HEK293 (cell line): ENCODE measurements around the gene SOX21.

Experiments used
- EGR2 ChIP-seq: fragments of 450-650 bp; formaldehyde crosslinking; IDR thresholded peaks from 2 replicates; pipeline ENCODE4 v1.5.1; 2016; ENCODE audit warnings: low read depth, missing biosample characterization, missing genetic modification characterization
- GLIS2 ChIP-seq: fragments of 450-650 bp; formaldehyde crosslinking; IDR thresholded peaks from 2 replicates; pipeline ENCODE4 v1.5.1; 2016; ENCODE audit warnings: missing biosample characterization, missing genetic modification characterization
- KLF9 ChIP-seq: fragments of 450-650 bp; formaldehyde crosslinking; IDR thresholded peaks from 2 replicates; pipeline ENCODE4 v1.5.1; 2016; ENCODE audit warnings: missing biosample characterization, missing genetic modification characterization, low read depth
- PBX3 ChIP-seq: sonication (generic); formaldehyde crosslinking; IDR thresholded peaks from 2 replicates; pipeline ENCODE4 v1.8.1; 2022; ENCODE audit warnings: mild to moderate bottlenecking, moderate library complexity, missing genetic modification reagents
- REST ChIP-seq: fragments of 450-650 bp; formaldehyde crosslinking; IDR thresholded peaks from 2 replicates; pipeline ENCODE4 v1.5.1; 2016; ENCODE audit warnings: missing biosample characterization, missing genetic modification characterization
- SP3 ChIP-seq: fragments of 450-650 bp; formaldehyde crosslinking; IDR thresholded peaks from 2 replicates; pipeline ENCODE4 v1.5.1; 2016; ENCODE audit warnings: missing biosample characterization, missing genetic modification characterization
- ZBTB17 ChIP-seq: fragments of 450-650 bp; formaldehyde crosslinking; IDR thresholded peaks from 2 replicates; pipeline ENCODE4 v1.5.1; 2016; ENCODE audit warnings: missing biosample characterization, missing genetic modification characterization
- ZBTB20 ChIP-seq: fragments of 450-650 bp; formaldehyde crosslinking; IDR thresholded peaks from 2 replicates; pipeline ENCODE4 v1.5.1; 2016; ENCODE audit warnings: missing biosample characterization, missing genetic modification characterization
- ZBTB8A ChIP-seq: fragments of 450-650 bp; formaldehyde crosslinking; IDR thresholded peaks from 2 replicates; pipeline ENCODE4 v1.5.1; 2016; ENCODE audit warnings: missing biosample characterization, missing genetic modification characterization
- ZEB2 ChIP-seq: fragments of 450-650 bp; formaldehyde crosslinking; IDR thresholded peaks from 2 replicates; pipeline ENCODE4 v1.5.1; 2016; ENCODE audit warnings: missing biosample characterization, missing genetic modification characterization
- ZFP41 ChIP-seq: fragments of 450-650 bp; formaldehyde crosslinking; IDR thresholded peaks from 2 replicates; pipeline ENCODE4 v1.5.1; 2016; ENCODE audit warnings: missing biosample characterization, missing genetic modification characterization, borderline replicate concordance
- ZIC2 ChIP-seq: fragments of 450-650 bp; formaldehyde crosslinking; IDR thresholded peaks from 2 replicates; pipeline ENCODE4 v1.5.1; 2016; ENCODE audit warnings: missing biosample characterization, missing genetic modification characterization
- ZNF169 ChIP-seq: fragments of 450-650 bp; formaldehyde crosslinking; IDR thresholded peaks from 2 replicates; pipeline ENCODE4 v1.5.1; 2016; ENCODE audit warnings: missing biosample characterization, missing genetic modification characterization
- ZNF280C ChIP-seq: fragments of 450-650 bp; formaldehyde crosslinking; IDR thresholded peaks from 2 replicates; pipeline ENCODE4 v1.5.1; 2016; ENCODE audit warnings: missing biosample characterization, missing genetic modification characterization
- ZNF335 ChIP-seq: fragments of 450-650 bp; formaldehyde crosslinking; conservative IDR thresholded peaks from 2 replicates; pipeline ENCODE4 v1.5.1; 2016; ENCODE audit warnings: missing biosample characterization, missing genetic modification characterization
- ZNF398 ChIP-seq: fragments of 450-650 bp; formaldehyde crosslinking; IDR thresholded peaks from 2 replicates; pipeline ENCODE4 v1.5.1; 2017; ENCODE audit warnings: missing biosample characterization, missing genetic modification characterization
- ZNF501 ChIP-seq: fragments of 450-650 bp; formaldehyde crosslinking; IDR thresholded peaks from 2 replicates; pipeline ENCODE4 v1.5.1; 2016; ENCODE audit warnings: missing biosample characterization, missing genetic modification characterization
- ZNF513 ChIP-seq: fragments of 450-650 bp; IDR thresholded peaks from 2 replicates; pipeline ENCODE4 v1.5.1; 2018; ENCODE audit warnings: missing biosample characterization, missing genetic modification characterization
- ZNF600 ChIP-seq: fragments of 450-650 bp; formaldehyde crosslinking; IDR thresholded peaks from 2 replicates; pipeline ENCODE4 v1.5.1; 2016; ENCODE audit warnings: missing biosample characterization, missing genetic modification characterization
- ZNF660 ChIP-seq: fragments of 450-650 bp; IDR thresholded peaks from 2 replicates; pipeline ENCODE4 v1.5.1; 2018; ENCODE audit warnings: missing biosample characterization, mild to moderate bottlenecking, missing genetic modification characterization
- ZNF707 ChIP-seq: fragments of 450-650 bp; formaldehyde crosslinking; IDR thresholded peaks from 2 replicates; pipeline ENCODE4 v1.5.1; 2016; ENCODE audit warnings: missing biosample characterization, missing genetic modification characterization
- ZNF76 ChIP-seq: fragments of 450-650 bp; formaldehyde crosslinking; IDR thresholded peaks from 2 replicates; pipeline ENCODE4; 2016; ENCODE audit warnings: low read depth, missing biosample characterization, missing genetic modification characterization, borderline replicate concordance
- ZSCAN30 ChIP-seq: fragments of 450-650 bp; IDR thresholded peaks from 2 replicates; pipeline ENCODE4 v1.5.1; 2018; ENCODE audit warnings: missing biosample characterization, mild to moderate bottlenecking, missing genetic modification characterization, moderate library complexity

SOX21 gene

GRCh38 chr13:94712812-94713560 is 641 bp upstream of the SOX21 start (continued):
- 0 out of 2 replicates have a peak, but pooled peaks have one; percentile 28 for TF ChIP-seq ZIC2 (tag by site-specific recombination)
- TF ChIP-seq PBX3 (CRISPR knock-in tag) = peak; percentile 79; the same call in 1 of the 2 replicates
- TF ChIP-seq ZNF280C (tag by site-specific recombination) = no peak
- TF ChIP-seq ZNF600 (tag by site-specific recombination) = peak; percentile 28; the same call in 1 of the 2 replicates
- no peak for TF ChIP-seq ZNF707
- no peak for TF ChIP-seq ZNF513
- peak; percentile 40; the same call in 1 of the 2 replicates for TF ChIP-seq ZNF660
- TF ChIP-seq ZSCAN30 = peak; percentile 8; the same call in 1 of the 2 replicates
- no peak for TF ChIP-seq ZFP41 (tag by site-specific recombination)
- TF ChIP-seq ZNF501 (tag by site-specific recombination) = 0 out of 2 replicates have a peak, but pooled peaks have one; percentile 33
- no peak for TF ChIP-seq ZNF76 (tag by site-specific recombination)
- TF ChIP-seq EGR2 (tag by site-specific recombination) = peak; percentile 14; the same call in 1 of the 2 replicates
- peak; percentile 28 for TF ChIP-seq ZBTB17
- peak; percentile 92 for TF ChIP-seq ZBTB20 (tag by site-specific recombination)
- TF ChIP-seq REST (tag by site-specific recombination) = peak; percentile 7; the same call in 1 of the 2 replicates
- peak; percentile 36 for TF ChIP-seq GLIS2 (tag by site-specific recombination)
- peak; percentile 34; the same call in 1 of the 2 replicates for TF ChIP-seq SP3 (tag by site-specific recombination)
- 0 out of 2 replicates have a peak, but pooled peaks have one; percentile 12 for TF ChIP-seq ZNF398
- peak; percentile 27; the same call in 1 of the 2 replicates for TF ChIP-seq KLF9 (tag by site-specific recombination)
- peak; percentile 74 for TF ChIP-seq ZBTB8A (tag by site-specific recombination)
- peak; percentile 38 for TF ChIP-seq ZEB2 (tag by site-specific recombination)
- TF ChIP-seq ZNF169 (tag by site-specific recombination) = no peak
- peak; percentile 70 for TF ChIP-seq ZNF335
